ENCODE data around the gene PCDHGB7. TPM values are rescaled to one million over a fixed set of nuclear protein-coding genes. Genes with fewer than 3 reads are reported as not detected.
"Not testable (repeated sequence)": the region's sequence is repeated elsewhere in the genome, so short reads cannot be mapped to it uniquely, and the experiment has no call there.

Gene PCDHGB7
- total RNA-seq, 2 experiments from 2014 or later: not detected

GRCh38 chr5:141407790-141408505, 9.5 kb upstream of the PCDHGB7 start, which contains the start of gene PCDHGB6:
PCDHGB6 (plus strand) TSS chr5:141408021; CDS start chr5:141408203, 182 bp downstream.
- not testable (repeated sequence) for H3K4me3 Mint-ChIP-seq; H3K9me3 Mint-ChIP-seq (ENCODE audit: low read depth); H3K36me3 Mint-ChIP-seq; H3K4me1 Mint-ChIP-seq; DNase-seq; H3K27ac Mint-ChIP-seq; ATAC-seq
- CTCF ChIA-PET: interaction anchor here (0.9 to 2.1 kb wide), 7 partner anchors 11 to 150 kb away, joined by 3 to 5 read pairs (median 3); partner anchors contain the start of genes PCDHGA11, PCDHGA5 and PCDHGB5
- peaks cover 70% of the 10 kb centered on the region for H3K27me3 Mint-ChIP-seq

- ATAC-seq (no peak), DNase-seq (no peak)
- no peak overlapping the region for H3K27ac Mint-ChIP-seq
- peaks cover 10% of the 10 kb centered on the region for H3K36me3 Mint-ChIP-seq
- H3K4me3 Mint-ChIP-seq: no peak overlapping the region
- peaks cover 5% of the 10 kb centered on the region for H3K9me3 Mint-ChIP-seq (ENCODE audit: low read depth)
- CTCF ChIA-PET: interaction anchor here (0.7 kb wide), 1 partner anchor 76 kb away, joined by 4 read pairs; no protein-coding TSS in a partner anchor
- H3K4me1 Mint-ChIP-seq: peaks cover 8% of the 10 kb centered on the region
- peaks cover 72% of the 10 kb centered on the region for H3K27me3 Mint-ChIP-seq
Measured at GRCh38 chr5:141409598-141410306, 7.7 kb upstream of the PCDHGB7 start.

- no peak overlapping the region for H3K4me3 Mint-ChIP-seq
- peaks cover 11% of the 10 kb centered on the region for H3K36me3 Mint-ChIP-seq
- peaks cover 5% of the 10 kb centered on the region for H3K9me3 Mint-ChIP-seq (ENCODE audit: low read depth)
- peaks cover 12% of the 10 kb centered on the region for H3K4me1 Mint-ChIP-seq
- no peak overlapping the region for H3K27ac Mint-ChIP-seq
- no peak for ATAC-seq
- CTCF ChIA-PET: interaction anchor here (1.1 kb wide), 1 partner anchor 77 kb away, joined by 3 read pairs; no protein-coding TSS in a partner anchor
- no peak for DNase-seq
- peaks cover 74% of the 10 kb centered on the region for H3K27me3 Mint-ChIP-seq
Measured at GRCh38 chr5:141411575-141411974, 5.9 kb upstream of the PCDHGB7 start.

DNA sequence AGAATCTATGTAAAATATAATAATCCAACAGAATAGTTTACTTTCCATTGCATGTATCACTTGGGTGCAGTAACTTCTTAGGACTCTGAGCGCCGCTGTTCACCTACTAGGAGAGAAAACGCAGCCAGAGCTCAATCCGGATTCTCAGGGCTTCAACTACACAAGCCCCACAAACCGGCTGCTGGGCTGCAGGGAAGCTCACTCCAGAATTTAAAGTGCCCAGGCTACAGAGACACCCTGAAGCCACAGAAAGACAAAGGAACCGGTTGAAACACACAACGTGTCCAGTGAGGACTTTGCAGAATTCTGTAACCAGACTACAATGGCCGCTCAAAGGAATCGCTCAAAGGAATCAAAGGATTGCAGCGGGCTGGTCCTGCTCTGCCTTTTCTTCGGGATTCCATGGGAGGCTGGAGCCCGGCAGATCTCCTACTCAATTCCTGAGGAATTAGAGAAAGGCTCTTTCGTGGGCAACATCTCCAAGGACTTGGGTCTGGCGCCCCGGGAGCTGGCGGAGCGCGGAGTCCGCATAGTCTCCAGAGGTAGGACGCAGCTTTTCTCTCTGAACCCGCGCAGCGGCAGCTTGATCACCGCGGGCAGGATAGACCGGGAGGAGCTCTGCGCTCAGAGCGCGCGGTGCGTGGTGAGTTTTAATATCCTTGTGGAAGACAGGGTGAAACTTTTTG, 4.5 kb upstream of the PCDHGB7 start, which contains the start of gene PCDHGA10:
TSS of gene PCDHGA10 (plus strand) at position 134 of the 686 bp plus-strand sequence. CDS start at position 323, 189 bp downstream.
- DNase-seq: peak; percentile 69
- peak within 1 kb of the TSS; percentile 60 for H3K4me3 Mint-ChIP-seq

DNA sequence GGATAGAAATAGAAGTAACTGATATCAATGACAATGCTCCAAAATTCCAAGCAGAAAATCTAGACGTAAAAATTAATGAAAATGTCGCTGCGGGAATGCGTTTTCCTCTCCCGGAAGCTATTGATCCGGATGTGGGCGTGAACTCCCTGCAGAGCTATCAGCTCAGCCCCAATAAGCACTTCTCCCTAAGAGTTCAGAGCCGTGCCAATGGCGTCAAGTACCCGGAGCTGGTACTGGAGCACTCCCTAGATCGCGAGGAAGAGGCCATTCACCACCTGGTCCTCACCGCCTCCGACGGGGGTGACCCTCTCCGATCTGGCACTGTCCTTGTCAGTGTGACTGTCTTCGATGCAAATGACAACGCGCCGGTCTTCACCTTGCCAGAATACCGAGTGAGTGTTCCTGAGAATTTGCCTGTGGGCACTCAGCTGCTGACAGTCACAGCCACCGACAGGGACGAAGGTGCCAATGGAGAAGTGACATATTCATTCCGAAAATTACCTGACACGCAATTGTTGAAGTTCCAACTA, 3.9 kb upstream of the PCDHGB7 start:
- H3K9me3 Mint-ChIP-seq (ENCODE audit: low read depth): peaks cover 3% of the 10 kb centered on the region
- H3K27me3 Mint-ChIP-seq: peaks cover 75% of the 10 kb centered on the region
- peak overlapping the region; percentile 60 for H3K4me3 Mint-ChIP-seq
- CTCF ChIA-PET: interaction anchor here (0.6 to 2.4 kb wide), 17 partner anchors 8 to 151 kb away, joined by 3 to 10 read pairs (median 4); partner anchors contain the start of genes PCDHGA11 and PCDHGA12
- ATAC-seq (no peak), DNase-seq (no peak)
- no peak overlapping the region for H3K27ac Mint-ChIP-seq
- peaks cover 17% of the 10 kb centered on the region for H3K4me1 Mint-ChIP-seq
- peaks cover 15% of the 10 kb centered on the region for H3K36me3 Mint-ChIP-seq

More for the DNA sequence above, 4.5 kb upstream of the PCDHGB7 start, which contains the start of gene PCDHGA10:
- Mint-ChIP-seq H3K36me3 (peaks cover 13% of the 10 kb centered on the region), H3K27me3 (peaks cover 74% of the 10 kb centered on the region), H3K27ac (no peak within 1 kb of the TSS), H3K9me3 (ENCODE audit: low read depth) (peaks cover 5% of the 10 kb centered on the region), H3K4me1 (peaks cover 15% of the 10 kb centered on the region)
- CTCF ChIA-PET: interaction anchor here (0.6 to 2.4 kb wide), 23 partner anchors 9 to 151 kb away, joined by 3 to 10 read pairs (median 4); partner anchors contain the start of genes PCDHGA11, PCDHGA12, PCDHGA5 and PCDHGA9
- ATAC-seq: peak; percentile 72

DNA sequence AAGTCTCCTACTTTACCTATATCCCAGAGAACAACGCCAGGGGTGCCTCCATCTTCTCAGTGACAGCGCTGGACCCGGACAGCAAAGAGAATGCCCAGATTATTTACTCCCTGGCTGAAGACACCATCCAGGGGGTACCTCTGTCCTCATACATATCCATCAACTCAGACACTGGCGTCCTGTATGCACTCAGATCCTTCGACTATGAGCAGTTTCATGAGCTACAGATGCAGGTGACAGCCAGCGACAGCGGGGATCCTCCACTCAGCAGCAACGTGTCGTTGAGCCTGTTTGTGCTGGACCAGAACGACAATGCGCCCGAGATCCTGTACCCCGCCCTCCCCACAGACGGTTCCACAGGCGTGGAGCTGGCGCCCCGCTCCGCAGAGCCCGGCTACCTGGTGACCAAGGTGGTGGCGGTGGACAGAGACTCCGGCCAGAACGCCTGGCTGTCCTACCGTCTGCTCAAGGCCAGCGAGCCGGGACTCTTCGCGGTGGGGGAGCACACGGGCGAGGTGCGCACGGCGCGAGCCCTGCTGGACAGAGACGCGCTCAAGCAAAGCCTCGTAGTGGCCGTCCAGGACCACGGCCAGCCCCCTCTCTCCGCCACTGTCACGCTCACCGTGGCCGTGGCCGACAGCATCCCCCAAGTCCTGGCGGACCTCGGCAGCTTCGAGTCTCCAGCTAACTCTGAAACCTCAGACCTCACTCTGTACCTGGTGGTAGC, 2.8 kb upstream of the PCDHGB7 start:
- H3K9me3 Mint-ChIP-seq (ENCODE audit: low read depth); ATAC-seq; DNase-seq; H3K4me3 Mint-ChIP-seq: not testable (repeated sequence)
- Mint-ChIP-seq H3K4me1 (peaks cover 17% of the 10 kb centered on the region), H3K36me3 (peaks cover 14% of the 10 kb centered on the region), H3K27me3 (peaks cover 75% of the 10 kb centered on the region), H3K27ac (peak overlapping the region; percentile 9)
- CTCF ChIA-PET: interaction anchor here (1.7 to 2.4 kb wide), 2 partner anchors 80 to 143 kb away, joined by 4 to 10 read pairs; no protein-coding TSS in a partner anchor

DNA sequence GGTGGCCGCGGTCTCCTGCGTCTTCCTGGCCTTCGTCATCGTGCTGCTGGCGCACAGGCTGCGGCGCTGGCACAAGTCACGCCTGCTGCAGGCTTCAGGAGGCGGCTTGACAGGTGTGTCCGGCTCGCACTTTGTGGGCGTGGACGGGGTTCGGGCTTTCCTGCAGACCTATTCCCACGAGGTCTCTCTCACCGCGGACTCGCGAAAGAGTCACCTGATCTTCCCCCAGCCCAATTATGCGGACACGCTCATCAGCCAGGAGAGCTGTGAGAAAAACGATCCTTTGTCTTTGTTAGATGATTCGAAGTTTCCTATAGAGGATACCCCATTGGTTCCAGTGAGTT, 2.2 kb upstream of the PCDHGB7 start:
- CTCF ChIA-PET; H3K4me3 Mint-ChIP-seq; DNase-seq; ATAC-seq; H3K9me3 Mint-ChIP-seq (ENCODE audit: low read depth); H3K27ac Mint-ChIP-seq: not testable (repeated sequence)
- Mint-ChIP-seq H3K4me1 (peaks cover 17% of the 10 kb centered on the region), H3K27me3 (peaks cover 73% of the 10 kb centered on the region), H3K36me3 (peaks cover 13% of the 10 kb centered on the region)

DNA sequence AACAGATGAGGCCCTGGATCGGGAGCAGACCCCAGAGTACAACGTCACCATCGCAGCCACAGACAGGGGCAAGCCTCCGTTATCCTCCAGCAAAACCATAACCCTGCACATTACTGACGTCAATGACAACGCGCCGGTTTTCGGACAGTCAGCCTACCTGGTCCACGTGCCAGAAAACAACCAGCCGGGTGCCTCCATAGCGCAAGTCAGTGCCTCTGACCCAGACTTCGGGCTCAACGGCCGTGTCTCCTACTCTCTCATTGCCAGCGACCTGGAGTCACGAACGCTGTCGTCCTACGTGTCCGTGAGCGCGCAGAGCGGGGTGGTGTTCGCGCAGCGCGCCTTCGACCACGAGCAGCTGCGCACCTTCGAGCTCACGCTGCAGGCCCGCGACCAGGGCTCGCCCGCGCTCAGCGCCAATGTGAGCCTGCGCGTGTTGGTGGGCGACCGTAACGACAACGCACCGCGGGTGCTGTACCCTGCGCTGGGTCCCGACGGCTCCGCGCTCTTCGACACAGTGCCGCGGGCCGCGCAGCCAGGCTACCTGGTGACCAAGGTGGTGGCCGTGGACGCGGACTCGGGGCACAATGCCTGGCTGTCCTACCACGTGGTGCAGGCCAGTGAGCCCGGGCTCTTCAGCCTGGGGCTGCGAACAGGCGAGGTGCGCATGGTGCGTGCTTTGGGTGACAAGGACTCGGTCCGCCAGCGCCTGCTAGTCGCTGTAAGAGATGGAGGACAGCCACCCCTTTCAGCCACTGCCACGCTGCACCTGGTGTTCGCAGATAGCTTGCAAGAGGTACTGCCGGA, 1.8 kb downstream of the PCDHGB7 start:
- DNase-seq: no peak
- CTCF ChIA-PET: interaction anchor here (1.1 to 2.1 kb wide), 5 partner anchors 11 to 145 kb away, joined by 3 to 23 read pairs (median 8); partner anchors contain the start of gene PCDHGA12
- peaks cover 8% of the 10 kb centered on the region for H3K9me3 Mint-ChIP-seq (ENCODE audit: low read depth)
- peaks cover 11% of the 10 kb centered on the region for H3K36me3 Mint-ChIP-seq
- H3K27me3 Mint-ChIP-seq: peaks cover 77% of the 10 kb centered on the region
- H3K4me3 Mint-ChIP-seq: no peak overlapping the region
- no peak for ATAC-seq
- H3K4me1 Mint-ChIP-seq: peaks cover 12% of the 10 kb centered on the region
- no peak overlapping the region for H3K27ac Mint-ChIP-seq

DNA sequence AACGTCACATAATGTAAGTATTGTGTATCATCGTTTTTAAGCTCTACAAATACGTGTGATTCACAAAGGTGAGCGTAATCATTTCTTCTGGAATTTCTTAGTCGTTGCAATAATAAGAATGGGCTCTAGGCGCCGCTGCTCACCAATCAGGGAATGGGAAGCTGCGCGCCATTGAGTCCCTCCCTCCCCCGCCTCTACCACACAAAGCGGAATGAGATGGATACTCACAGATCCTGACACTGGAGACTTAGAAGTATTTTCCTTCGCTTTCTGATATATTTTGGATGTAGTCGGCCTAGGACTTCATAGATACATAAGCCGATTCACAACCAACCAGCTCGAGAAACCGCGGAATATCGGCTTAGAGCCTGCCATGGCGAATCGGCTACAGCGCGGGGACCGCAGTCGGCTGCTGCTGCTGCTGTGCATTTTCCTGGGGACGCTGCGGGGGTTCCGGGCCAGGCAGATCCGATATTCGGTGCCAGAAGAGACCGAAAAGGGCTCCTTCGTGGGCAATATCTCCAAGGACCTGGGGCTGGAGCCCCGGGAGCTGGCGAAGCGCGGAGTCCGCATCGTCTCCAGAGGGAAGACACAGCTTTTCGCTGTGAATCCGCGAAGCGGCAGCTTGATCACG, 3.5 kb downstream of the PCDHGB7 start, which contains the start of gene PCDHGA11:
TSS of gene PCDHGA11 (plus strand) at position 197 of the 634 bp plus-strand sequence. CDS start at position 374, 177 bp downstream.
- Mint-ChIP-seq H3K4me1 (peaks cover 9% of the 10 kb centered on the region), H3K36me3 (peaks cover 7% of the 10 kb centered on the region), H3K4me3 (peak within 1 kb of the TSS; percentile 65), H3K27me3 (peaks cover 76% of the 10 kb centered on the region), H3K9me3 (ENCODE audit: low read depth) (peaks cover 8% of the 10 kb centered on the region), H3K27ac (peak within 1 kb of the TSS; percentile 54)
- CTCF ChIA-PET: interaction anchor here (0.8 to 2.4 kb wide), 23 partner anchors 8 to 221 kb away, joined by 3 to 23 read pairs (median 4); partner anchors contain the start of genes PCDHB11, PCDHGA10, PCDHGA12 and PCDHGA4
- DNase-seq: peak; percentile 57
- ATAC-seq: no peak

DNA sequence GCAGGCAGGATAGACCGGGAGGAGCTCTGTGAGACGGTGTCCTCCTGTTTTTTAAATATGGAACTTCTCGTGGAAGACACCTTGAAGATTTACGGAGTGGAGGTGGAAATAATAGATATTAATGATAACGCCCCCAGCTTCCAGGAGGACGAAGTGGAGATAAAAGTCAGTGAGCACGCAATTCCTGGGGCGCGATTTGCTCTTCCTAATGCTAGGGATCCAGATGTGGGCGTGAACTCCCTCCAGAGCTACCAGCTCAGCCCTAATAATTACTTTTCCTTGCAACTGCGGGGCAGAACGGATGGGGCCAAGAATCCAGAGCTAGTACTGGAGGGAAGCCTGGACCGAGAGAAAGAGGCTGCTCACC, 4.0 kb downstream of the PCDHGB7 start:
- Mint-ChIP-seq H3K27me3 (peaks cover 73% of the 10 kb centered on the region), H3K9me3 (ENCODE audit: low read depth) (peaks cover 8% of the 10 kb centered on the region), H3K4me3 (peak overlapping the region; percentile 65), H3K4me1 (peaks cover 9% of the 10 kb centered on the region), H3K27ac (peak overlapping the region; percentile 54), H3K36me3 (peaks cover 7% of the 10 kb centered on the region)
- CTCF ChIA-PET: interaction anchor here (0.6 to 2.4 kb wide), 20 partner anchors 8 to 222 kb away, joined by 3 to 23 read pairs (median 4); partner anchors contain the start of genes PCDHB11, PCDHGA10, PCDHGA12 and PCDHGA5
- DNase-seq (no peak), ATAC-seq (no peak)

All from activated CD8-positive, alpha-beta memory T cell treated with anti-CD3 and anti-CD28 coated beads, Interleukin-2, amount 10 ng/mL, durations not matched to agents 7 days and 5 days (primary cell).